Stimulated activated CD4-positive, alpha-beta T cell treated with anti-CD3 and anti-CD28 coated beads, Interleukin-2, amount 100 ng/mL, for 24 hours (primary cell): ENCODE data around the gene KRTAP2-4.
"Not testable (repeated sequence)": the region's sequence is repeated elsewhere in the genome, so short reads cannot be mapped to it uniquely, and the experiment has no call there.

Experiments
- DNase-seq, 2 donors: peaks; one replicate each; pipeline ENCODE4 v3.0.0-alpha.2; 2020

Gene KRTAP2-4, protein sequence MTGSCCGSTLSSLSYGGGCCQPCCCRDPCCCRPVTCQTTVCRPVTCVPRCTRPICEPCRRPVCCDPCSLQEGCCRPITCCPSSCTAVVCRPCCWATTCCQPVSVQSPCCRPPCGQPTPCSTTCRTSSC

DNA sequence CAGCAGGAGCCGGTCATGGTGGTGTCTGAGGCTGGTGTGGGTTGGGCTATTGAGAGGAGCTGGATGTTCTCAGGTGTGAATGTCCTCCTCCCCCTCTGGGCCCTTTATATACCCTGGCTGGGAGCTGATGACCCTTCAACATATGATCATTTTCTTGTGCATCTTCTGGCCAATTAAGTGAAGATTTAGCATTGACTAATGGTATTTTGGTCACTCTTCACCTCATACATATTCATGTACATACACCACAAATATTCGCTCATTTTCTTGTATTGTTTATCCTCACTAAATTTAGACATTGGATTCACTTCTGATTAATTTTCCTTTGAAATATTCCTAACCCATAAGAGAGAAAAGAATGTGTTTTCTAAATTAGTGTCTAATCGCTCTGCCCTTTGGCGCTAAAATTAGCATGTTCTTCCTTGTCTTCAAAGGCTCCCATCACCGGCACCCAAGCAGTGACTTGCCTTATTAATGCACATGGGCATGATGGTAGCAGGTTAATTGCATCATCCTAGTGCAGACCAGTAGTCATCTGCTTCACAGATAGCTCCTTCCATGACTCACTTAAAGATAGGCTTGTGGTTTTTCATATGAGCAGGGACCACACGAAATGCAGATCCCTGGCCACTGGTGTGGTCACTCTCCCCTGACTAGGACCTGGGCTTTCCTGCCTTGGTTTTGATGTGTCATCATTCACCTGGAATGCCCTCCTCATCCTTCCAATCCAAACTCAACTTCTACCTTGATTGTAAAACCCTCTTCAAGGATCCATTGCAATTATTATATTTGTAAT, at the start of gene KRTAP2-4:
TSS of gene KRTAP2-4 (minus strand) at position 51 of the 796 bp plus-strand sequence. CDS start at position 17, 34 bp downstream.
- no peak for DNase-seq

DNA sequence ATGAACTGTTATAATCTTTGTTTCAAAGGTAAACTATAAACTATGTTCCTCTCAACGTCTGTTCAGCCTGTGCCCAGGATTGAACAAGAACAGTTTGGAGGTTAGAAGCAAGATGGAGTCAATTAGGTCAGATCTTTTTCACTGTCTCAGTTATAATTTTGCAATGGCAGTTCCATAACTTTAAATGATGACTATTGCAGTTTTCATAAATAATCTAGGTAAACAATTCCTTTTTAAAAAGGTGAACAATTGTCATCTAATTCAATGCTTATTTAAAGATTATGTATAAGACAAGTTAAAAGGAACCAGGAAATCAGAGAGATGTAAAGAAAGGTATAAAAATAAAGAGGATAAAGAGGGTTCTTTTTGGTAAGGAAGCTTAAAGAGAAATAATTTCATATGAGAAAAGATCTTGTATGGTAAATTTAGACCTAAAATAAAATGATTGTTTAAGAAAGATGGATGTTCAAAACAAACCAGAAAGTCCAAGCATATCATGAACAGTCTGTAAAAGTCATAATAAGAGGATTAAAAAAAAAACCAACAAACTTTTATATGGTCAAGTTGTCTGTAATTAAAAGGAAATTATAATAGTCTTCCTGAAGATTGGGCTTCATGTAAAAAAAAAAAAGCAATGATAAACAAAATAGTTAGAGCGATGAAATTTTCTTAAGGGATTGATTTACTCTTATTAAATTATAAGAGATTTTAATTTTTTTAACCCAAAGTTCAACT, 45.6 kb upstream of the KRTAP2-4 start:
- DNase-seq, result no peak

DNA sequence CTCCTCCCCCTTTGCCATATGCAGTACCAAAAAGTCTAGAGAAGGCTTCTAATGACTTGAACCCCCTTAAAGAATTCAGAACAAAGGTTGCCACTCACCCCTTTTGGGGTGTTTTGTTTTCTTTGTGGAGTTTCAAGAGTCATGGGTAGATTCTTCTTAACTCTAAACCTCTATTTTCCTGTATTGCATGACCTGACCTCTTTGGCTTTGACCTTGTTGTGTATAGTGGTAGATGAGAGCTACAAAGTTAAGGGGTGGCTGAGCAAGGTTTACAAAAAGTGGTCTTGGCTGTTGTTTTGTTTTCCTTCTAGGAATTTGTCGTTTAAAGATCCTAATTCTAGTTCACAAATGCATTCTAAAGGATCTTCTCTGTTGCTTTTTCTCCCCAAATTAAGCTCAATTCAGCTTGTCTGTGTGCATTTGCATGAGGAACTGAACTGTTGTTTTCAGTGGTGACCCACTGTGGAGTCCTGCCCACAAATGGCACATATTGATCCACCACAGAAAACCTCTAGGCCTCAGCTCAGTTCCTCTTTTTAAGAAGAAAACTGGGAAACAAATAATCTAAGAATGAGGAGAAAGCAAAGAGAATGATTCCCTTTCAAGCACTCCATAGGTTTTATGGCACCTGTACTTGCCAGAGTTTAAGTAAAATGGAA, 43.2 kb upstream of the KRTAP2-4 start:
- DNase-seq, result not testable (repeated sequence)

DNA sequence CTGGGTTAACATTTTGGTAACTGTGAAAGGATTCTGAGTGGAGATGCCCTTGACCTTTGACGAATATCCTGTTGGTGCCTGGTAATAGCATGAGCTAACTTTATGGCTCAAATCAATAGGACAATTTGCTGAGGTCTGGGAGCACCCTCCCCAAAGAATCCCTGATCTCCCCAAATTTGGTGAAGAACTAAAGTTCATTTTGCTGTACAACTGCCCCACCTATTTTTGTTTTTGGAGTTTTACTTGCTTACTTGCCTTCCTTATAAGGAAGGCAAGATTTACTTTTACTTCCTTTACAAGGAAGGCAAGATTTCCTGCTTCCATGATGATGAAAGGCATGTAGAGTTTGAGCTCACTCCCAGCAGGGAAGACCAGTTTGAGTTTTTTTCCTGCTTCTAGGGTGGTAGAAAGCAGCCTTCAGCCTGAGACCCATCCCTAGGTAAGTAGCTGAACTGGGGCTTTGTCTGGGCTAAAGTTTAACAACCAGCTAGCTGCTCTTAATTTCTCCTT, 42.3 kb upstream of the KRTAP2-4 start:
- no peak for DNase-seq

DNA sequence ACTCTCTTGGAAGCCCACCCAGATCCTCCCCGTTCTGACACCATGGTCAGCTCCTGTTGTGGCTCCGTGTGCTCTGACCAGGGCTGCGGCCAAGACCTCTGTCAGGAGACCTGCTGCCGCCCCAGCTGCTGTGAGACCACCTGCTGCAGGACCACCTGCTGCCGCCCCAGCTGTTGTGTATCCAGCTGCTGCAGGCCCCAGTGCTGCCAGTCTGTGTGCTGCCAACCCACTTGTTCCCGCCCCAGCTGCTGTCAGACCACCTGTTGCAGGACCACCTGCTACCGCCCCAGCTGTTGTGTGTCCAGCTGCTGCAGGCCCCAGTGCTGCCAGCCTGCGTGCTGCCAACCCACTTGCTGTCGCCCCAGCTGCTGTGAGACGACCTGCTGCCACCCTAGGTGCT, 39.7 kb upstream of the KRTAP2-4 start, which contains the start of gene KRTAP4-9:
TSS of gene KRTAP4-9 (plus strand) at position 43 of the 400 bp plus-strand sequence. CDS start at position 43, 0 bp downstream.
- DNase-seq, result not testable (repeated sequence)

DNA sequence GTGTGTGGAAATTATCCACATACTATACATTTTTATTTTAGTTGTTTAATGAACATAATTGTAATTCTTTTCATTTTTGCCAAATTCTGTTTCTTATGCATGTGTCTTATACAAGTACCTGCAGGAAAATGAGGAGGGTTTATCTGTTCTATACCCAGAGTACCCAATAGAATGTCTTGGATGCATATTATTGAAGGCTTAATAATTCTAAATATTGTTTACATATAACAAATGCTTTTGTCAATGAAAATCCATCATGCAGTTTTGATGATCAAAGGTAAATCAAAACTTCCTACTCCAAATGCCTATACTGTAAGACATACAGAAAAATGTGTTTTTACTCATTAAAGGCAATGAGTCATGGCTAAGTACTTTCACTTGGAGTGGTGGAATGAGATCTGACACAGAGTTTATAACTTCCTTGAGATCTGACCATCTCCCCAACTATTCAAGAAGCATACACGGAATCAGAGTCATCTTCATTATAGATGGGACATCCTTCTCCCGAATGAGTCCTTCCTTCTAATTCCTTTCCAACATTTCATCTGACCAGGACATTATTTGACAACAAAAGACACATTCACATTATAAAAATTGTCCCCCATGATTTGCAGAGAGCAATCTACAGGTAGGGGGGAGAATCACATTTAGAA, 38.8 kb upstream of the KRTAP2-4 start:
- not testable (repeated sequence) for DNase-seq

DNA sequence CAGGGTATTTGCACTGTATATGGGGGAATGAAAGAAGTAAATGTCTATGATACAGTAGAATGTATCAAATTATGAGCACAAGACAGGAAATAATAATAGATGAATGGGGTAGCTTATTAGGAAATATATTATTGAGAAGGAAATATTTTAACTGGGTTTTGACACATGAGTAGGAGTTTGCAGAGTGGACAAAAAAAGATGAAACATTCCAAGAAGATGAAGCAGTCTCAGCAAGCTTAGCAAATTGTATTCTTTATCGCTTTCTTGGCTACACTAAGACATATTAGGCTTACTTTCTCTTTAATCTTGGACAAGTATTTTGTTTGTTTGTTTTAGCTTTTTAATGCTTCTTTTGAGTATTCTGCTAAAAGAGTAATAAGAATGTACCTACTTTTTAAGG, 38.2 kb upstream of the KRTAP2-4 start:
- no peak for DNase-seq

DNA sequence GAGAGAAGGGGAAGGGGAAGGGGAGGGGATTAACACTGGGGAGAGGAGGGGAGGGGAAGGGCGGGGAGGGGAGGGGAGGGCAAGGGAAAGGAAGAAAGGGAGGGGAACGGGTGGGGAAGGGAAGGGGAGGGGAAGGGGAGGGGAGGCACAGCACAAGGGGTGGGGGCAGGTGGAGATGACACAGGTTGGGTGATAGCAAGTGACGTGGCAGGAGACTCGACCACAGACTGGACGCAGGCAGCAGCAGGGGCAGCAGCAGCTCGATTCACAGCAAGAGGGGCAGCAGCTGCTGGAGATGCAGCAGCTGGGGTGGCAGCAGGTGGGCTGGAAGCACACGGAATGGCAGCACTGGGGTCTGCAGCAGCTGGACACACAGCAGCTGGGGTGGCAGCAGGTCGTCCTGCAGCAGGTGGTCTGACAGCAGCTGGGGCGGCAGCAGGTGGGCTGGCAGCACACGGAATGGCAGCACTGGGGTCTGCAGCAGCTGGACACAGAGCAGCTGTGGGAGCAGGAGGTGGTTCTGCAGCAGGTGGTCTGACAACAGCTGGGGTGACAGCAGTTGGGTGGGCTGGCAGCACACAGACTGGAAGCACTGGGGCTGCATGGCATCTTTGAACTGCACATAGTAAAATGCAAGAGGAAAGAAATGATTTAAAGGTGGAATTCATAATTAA, 36.0 kb upstream of the KRTAP2-4 start, which contains the start of gene KRTAP4-16:
TSS of gene KRTAP4-16 (minus strand) at position 624 of the 674 bp plus-strand sequence. CDS start at position 624, 0 bp downstream.
- no peak for DNase-seq

DNA sequence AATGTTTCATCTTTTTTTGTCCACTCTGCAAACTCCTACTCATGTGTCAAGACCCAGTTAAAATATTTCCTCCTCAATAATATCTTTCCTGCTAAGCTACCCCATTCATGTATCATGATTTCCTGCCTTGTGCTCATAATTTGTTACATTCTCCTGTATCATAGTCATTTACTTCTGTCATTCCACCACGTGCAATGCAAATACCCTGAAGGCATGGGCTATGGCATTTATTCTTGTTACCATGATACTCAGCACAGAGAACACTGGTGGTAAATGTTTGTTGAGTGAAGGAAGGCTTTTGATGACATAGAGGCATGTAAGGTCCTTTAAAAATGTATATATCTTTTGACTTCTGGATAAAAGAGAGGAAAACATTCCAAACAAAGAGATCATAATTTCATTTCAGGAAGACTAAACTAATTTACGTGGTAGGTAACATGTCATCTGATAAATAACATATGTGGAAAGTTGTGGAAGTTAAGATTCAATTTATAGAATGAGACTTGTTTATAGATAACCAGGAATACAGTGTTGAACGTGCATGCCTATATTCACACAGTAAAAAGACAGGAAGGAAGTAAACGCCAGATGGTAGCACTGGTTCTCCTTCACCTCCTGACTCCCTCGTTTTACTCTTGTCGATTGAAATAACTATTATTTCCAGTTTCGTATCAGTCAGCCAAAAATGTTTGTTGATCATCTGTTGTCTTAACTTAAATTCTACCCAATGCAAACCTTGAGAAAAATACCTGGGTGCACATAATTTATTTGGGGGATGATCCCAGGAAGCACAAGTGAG, 34.2 kb upstream of the KRTAP2-4 start:
- DNase-seq, result not testable (repeated sequence)

DNA sequence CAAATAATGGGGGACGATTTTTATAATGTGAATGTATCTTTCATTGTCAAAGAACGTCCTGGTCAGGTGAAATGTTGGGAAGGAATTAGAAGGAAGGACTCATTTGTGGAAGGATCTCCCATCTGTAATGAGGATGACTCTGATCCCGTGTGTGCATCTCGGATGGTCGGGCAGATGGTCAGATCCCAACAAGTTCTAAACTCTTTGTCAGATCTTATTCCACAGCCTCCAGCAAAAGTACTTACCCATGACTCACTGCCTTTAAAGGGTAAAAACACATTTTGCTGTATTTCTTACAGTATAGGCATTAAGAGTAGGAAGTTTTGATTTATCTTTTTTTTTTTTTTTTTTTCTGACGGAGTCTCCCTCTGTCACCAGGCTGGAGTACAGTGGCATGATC, 32.8 kb upstream of the KRTAP2-4 start:
- DNase-seq, result no peak

DNA sequence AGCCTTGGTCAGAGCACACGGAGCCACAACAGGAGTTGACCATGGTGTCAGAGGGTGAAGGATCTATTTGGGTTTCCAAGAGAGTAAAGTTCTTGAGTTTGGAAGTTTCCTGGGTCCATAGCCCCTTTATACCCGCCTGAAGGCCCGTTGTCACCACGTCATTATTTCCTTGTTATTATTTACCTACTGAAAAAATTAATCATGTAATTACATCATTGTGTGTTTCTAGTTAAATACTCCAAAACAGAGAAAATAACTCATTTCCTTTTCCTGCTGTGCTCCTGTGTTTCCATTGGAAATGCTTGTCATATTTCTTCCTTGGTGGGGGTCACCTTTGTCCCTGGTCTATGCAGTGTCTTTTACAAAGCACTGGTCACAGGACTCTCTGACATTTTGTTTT, 32.4 kb upstream of the KRTAP2-4 start, which contains the start of gene KRTAP4-8:
TSS of gene KRTAP4-8 (minus strand) at position 101 of the 400 bp plus-strand sequence. CDS start at position 43, 58 bp downstream.
- DNase-seq, result no peak

DNA sequence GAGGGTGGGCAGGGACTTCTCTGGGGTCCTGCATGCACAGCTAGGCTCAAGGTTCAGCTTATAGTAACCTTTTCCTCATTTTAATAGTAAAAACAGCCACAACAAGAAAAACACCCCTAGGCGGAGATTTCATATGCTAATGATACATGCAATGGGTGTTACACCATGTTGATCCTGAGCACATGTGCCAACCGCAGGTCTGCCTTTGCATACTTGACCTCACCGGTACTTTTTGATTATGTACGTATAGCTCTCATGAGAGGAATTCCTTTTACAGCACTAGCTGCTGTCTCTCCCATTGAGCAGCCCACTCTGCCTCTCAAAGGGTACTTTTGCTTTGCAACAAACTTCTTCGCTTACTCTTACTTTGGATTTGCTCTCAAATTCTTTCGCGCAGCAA, 30.4 kb upstream of the KRTAP2-4 start:
- no peak for DNase-seq

DNA sequence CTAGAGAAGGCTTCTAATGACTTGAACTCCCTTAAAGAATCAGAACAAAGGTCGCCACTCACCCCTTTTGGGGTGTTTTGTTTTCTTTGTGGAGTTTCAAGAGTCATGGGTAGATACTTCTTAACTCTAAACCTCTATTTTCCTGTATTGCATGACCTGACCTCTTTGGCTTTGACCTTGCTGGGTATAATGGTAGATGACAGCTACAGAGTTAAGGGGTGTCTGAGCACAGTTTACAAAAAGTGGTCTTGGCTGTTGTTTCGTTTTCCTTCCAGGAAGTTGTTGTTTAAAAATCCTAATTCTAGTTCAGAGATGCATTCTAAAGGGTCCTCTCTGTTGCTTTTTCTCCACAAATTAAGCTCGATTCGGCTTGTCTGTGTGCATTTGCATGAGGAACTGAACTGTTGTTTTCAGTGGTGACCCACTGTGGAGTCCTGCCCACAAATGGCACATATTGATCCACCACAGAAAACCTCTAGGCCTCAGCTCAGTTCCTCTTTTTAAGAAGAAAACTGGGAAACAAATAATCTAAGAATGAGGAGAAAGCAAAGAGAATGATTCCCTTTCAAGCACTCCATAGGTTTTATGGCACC, 23.2 kb upstream of the KRTAP2-4 start:
- not testable (repeated sequence) for DNase-seq

DNA sequence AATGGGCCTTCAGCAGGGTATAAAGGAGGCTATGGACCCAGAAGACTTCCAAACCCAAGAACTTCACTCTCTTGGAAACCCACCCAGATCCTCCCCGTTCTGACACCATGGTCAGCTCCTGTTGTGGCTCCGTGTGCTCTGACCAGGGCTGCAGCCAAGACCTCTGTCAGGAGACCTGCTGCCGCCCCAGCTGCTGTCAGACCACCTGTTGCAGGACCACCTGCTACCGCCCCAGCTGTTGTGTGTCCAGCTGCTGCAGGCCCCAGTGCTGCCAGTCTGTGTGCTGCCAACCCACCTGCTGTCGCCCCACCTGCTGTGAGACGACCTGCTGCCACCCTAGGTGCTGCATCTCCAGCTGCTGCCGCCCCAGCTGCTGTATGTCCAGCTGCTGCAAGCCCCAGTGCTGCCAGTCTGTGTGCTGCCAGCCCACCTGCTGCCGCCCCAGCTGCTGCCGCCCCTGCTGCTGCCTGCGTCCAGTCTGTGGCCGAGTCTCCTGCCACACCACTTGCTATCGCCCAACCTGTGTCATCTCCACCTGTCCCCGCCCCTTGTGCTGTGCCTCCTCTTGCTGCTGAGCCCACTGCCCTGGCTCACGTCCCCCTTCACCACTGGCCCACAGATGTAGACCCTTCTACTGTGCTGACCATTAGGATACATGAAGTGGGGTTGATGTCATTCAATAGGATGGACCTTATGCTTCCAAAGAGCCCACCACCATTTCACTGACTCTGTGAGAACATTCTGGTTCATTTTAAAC, 18.6 kb upstream of the KRTAP2-4 start, which contains the start of gene KRTAP4-7:
TSS of gene KRTAP4-7 (plus strand) at position 51 of the 757 bp plus-strand sequence. CDS start at position 108, 57 bp downstream.
- not testable (repeated sequence) for DNase-seq

DNA sequence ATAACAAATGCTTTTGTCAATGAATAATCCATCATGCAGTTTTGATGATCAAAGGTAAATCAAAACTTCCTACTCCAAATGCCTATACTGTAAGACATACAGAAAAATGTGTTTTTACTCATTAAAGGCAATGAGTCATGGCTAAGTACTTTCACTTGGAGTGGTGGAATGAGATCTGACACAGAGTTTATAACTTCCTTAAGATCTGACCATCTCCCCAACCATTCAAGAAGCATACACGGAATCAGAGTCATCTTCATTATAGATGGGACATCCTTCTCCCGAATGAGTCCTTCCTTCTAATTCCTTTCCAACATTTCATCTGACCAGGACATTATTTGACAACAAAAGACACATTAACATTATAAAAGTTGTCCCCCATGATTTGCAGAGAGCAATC, 17.7 kb upstream of the KRTAP2-4 start:
- not testable (repeated sequence) for DNase-seq

DNA sequence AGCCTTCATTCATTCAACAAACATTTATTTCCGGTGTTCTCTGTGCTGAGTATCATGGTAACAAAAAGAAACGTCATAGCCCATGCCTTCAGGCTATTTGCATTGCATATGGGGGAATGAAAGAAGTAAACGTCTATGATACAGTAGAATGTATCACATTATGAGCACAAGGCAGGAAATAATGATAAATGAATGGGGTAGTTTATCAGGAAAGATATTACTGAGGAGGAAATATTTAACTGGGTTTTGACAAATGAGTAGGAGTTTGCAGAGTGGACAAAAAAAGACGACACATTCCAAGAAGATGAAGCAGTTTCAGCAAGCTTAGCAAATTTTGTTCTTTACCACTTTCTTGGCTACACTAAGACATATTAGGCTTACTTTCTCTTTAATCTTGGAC, 16.9 kb upstream of the KRTAP2-4 start:
- no peak for DNase-seq

DNA sequence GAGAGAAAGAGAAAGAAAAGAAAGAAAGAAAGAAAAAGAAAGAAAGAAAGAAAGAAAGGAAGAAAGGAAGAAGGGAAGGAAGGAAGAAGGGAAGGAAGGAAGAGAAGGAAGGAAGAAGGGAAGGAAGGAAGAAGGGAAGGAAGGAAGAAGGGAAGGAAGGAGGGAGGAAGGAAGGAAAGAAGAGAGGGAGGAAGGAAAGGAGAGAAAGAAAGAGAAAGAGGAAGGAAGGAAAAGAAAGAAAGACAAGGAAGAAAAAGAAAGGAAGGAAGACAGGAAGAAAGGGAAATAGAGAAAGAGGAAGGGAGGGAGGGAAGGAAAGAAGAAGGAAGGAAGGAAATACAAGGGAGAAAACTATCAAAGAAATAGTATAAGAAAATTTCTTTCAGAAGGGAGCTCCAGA, 11.1 kb upstream of the KRTAP2-4 start:
- DNase-seq, result no peak

DNA sequence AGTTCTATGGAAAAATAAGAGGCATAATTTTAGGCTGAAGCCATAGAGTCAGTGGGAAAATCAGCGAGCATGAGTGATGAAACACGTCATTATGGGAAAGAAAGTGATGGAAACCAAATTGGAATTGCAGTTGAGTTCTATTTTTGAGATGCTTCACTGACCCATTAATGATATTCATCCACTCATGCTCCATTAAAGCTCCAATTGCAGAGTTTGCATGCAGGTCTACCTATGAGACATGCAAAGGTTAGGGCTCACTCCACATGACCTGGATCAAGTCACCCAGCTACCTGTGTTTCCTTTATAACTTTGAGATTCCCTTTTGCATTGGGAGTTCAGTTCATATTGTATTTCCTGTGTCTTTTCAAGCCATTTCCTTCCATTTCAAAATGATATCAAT, 8.0 kb upstream of the KRTAP2-4 start:
- DNase-seq, result no peak
